MM.1S (cell line): ENCODE data around the gene TNKS2.

ENCODE experiments used
- EZH2 ChIP-seq: fragments of 300-600 bp; sonication (generic); optimal IDR thresholded peaks from 2 replicates; pipeline ENCODE3; 2017; ENCODE audit warnings: low read depth, mild to moderate bottlenecking, antibody characterized with exemption, low read length, mixed read lengths
- EZH2phosphoT487 ChIP-seq: fragments of 300-600 bp; sonication (generic); IDR thresholded peaks from 2 replicates; pipeline ENCODE4 v1.6.1; 2018; ENCODE audit warnings: antibody characterized with exemption, low read length
- TF ChIP-seq, protein P1 (sequence below): fragments of 300-600 bp; sonication (generic); IDR thresholded peaks from 2 replicates; pipeline ENCODE4 v1.5.1; 2016; ENCODE audit warnings: antibody characterized with exemption, low read length, mixed read lengths

DNA sequence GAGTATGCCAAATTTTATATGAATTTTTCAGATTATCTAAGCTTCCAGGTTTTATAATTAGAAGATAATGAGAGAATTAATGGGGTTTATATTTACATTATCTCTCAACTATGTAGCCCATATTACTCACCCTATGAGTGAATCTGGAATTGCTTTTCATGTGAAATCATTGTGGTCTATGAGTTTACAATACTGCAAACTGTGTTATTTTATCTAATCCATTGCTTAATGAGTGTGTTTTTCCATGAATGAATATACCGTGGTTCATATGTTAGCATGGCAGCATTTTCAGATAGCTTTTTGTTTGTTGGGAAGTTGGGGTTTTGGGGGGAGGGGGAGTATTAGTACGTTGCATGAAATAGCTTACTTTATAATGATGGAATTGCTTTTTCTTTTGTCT, 66.5 kb downstream of the TNKS2 start:
- TF ChIP-seq, protein P1, sequence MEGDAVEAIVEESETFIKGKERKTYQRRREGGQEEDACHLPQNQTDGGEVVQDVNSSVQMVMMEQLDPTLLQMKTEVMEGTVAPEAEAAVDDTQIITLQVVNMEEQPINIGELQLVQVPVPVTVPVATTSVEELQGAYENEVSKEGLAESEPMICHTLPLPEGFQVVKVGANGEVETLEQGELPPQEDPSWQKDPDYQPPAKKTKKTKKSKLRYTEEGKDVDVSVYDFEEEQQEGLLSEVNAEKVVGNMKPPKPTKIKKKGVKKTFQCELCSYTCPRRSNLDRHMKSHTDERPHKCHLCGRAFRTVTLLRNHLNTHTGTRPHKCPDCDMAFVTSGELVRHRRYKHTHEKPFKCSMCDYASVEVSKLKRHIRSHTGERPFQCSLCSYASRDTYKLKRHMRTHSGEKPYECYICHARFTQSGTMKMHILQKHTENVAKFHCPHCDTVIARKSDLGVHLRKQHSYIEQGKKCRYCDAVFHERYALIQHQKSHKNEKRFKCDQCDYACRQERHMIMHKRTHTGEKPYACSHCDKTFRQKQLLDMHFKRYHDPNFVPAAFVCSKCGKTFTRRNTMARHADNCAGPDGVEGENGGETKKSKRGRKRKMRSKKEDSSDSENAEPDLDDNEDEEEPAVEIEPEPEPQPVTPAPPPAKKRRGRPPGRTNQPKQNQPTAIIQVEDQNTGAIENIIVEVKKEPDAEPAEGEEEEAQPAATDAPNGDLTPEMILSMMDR, result no peak
- TF ChIP-seq EZH2phosphoT487 (no peak), EZH2 (no peak)
